Measurements from ENCODE around the gene HNRNPU. TPM values are rescaled to one million over a fixed set of nuclear protein-coding genes. Genes with fewer than 3 reads are reported as not detected.

Gene HNRNPU
- total and polyA plus RNA-seq, 7 donors, result 110 to 262 (median 186) TPM

- Histone ChIP-seq H3K36me3 (ENCODE audit: insufficient read depth in 1 of 2, low read depth in 1 of 2) (no peaks in the 10 kb centered on the region), H3K27ac (no peak overlapping the region), H3K4me3 (no peak overlapping the region), H3K9me3 (no peaks in the 10 kb centered on the region), H3K27me3 (ENCODE audit: insufficient read depth in 3 of 3, low read length in 2 of 3) (no peaks in the 10 kb centered on the region), H3K4me1 (no peaks in the 10 kb centered on the region)
- intact Hi-C loops (cut with DNase I), result no loop called here
- 61 to 63% (median 62%) methylated on average over 14 of the region's 14 CpGs for WGBS, 3 donors
- DNase-seq (no peak), ATAC-seq (no peak)
- no peak for TF ChIP-seq CTCF (IDR thresholded peaks at IDR 0.05)
Observed at GRCh38 chr1:244802041-244802440, 62.3 kb downstream of the HNRNPU start.

- no peaks in the 10 kb centered on the region for H3K4me1 ChIP-seq
- H3K9me3 ChIP-seq, result no peaks in the 10 kb centered on the region
- H3K27ac ChIP-seq, result no peak overlapping the region
- H3K4me3 ChIP-seq, result no peak overlapping the region
- DNase-seq (no peak), ATAC-seq (peak in 3 of 4 donors; percentile 17 to 78 (median 62))
- WGBS, 3 donors, result 51 to 61% (median 52%) methylated on average over 14 of the region's 14 CpGs
- intact Hi-C loops (cut with DNase I), result loop anchor here in 1 of 2 donors (2.0 kb wide), 1 partner anchor 242 kb away; no protein-coding TSS in a partner anchor
- no peaks in the 10 kb centered on the region for H3K36me3 ChIP-seq (ENCODE audit: insufficient read depth in 1 of 2, low read depth in 1 of 2)
- no peaks in the 10 kb centered on the region for H3K27me3 ChIP-seq (ENCODE audit: insufficient read depth in 3 of 3, low read length in 2 of 3)
- TF ChIP-seq CTCF (IDR thresholded peaks at IDR 0.05), result peak; percentile 57
Observed at GRCh38 chr1:244801246-244801645, 63.1 kb downstream of the HNRNPU start.

GRCh38 chr1:244800821-244801220, 63.5 kb downstream of the HNRNPU start:
- H3K36me3 ChIP-seq (ENCODE audit: insufficient read depth in 1 of 2, low read depth in 1 of 2), result no peaks in the 10 kb centered on the region
- ATAC-seq (no peak), DNase-seq (no peak)
- WGBS, 3 donors, result 88 to 93% (median 89%) methylated on average over 9 of the region's 9 CpGs
- intact Hi-C loops (cut with DNase I), result loop anchor here in 1 of 2 donors (2.0 kb wide), 1 partner anchor 242 kb away; no protein-coding TSS in a partner anchor
- H3K9me3 ChIP-seq, result no peaks in the 10 kb centered on the region
- H3K4me1 ChIP-seq, result no peaks in the 10 kb centered on the region
- no peaks in the 10 kb centered on the region for H3K27me3 ChIP-seq (ENCODE audit: insufficient read depth in 3 of 3, low read length in 2 of 3)
- H3K27ac ChIP-seq, result no peak overlapping the region
- no peak overlapping the region for H3K4me3 ChIP-seq
- TF ChIP-seq CTCF (IDR thresholded peaks at IDR 0.05), result no peak

Other genes starting within 250 kb of the HNRNPU start
- gene DESI2, start 211.4 kb downstream of the HNRNPU start, total RNA-seq, result 10 to 100 TPM; 18.3 to 20.1 (median 19.6) TPM
- 10 to 100 TPM; 10.9 to 43.3 (median 14.5) TPM for gene DESI2, start 211.4 kb downstream of the HNRNPU start, polyA plus RNA-seq
- 10 to 100 TPM; 22.6 to 35.8 (median 33.4) TPM for gene COX20, start 28.9 kb downstream of the HNRNPU start, total RNA-seq
- gene COX20, start 28.9 kb downstream of the HNRNPU start, polyA plus RNA-seq, result 10 to 100 TPM; 53.3 to 76.8 (median 53.5) TPM